HuH-7.5 (cell line): ENCODE measurements around the gene MRPL30.
"Not testable (repeated sequence)": the region's sequence is repeated elsewhere in the genome, so short reads cannot be mapped to it uniquely, and the experiment has no call there.

Source experiments
- DNase-seq: peaks from one replicate; pipeline ENCODE4 v3.0.0; 2011; ENCODE audit warnings: low spot score

The MRPL30 gene

DNA sequence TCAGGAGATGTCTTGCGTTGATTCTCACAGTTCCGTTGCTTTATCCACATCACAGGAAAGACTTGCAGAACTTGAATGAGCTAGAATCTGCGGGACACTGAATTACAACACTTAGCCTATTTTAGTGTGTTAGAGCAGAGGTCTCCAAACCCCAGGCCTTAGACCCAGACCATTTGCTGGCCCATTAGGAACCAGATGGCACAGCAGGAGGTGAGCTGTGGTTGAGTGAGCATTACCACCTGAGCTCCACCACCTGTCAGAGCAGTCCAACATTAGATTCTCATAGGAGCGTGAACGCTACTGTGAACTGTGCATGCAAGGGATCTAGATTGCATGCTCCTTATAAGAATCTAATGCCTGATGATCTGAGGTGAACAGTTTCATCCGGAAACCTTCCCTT, 3.8 kb downstream of the MRPL30 start:
- DNase-seq = no peak

DNA sequence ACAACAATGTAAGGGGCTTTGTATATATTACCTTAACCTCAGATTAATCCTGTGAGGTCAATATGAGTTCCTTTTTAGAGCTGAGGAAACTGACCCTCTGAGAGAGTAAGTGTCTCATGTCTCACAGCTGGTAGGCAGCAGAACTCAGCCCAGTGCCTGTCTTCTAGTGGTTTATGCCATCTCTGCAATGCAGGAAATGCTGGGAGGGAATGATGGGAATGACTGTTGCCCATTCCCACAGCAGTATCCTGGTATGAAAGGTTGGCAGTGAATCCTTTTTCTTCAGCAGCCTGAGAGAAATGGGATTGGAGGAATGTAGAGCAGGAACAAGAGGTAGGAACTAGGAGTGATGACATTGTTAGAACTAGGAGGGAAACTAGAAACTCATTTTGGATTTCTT, 6.0 kb downstream of the MRPL30 start:
- DNase-seq = no peak

DNA sequence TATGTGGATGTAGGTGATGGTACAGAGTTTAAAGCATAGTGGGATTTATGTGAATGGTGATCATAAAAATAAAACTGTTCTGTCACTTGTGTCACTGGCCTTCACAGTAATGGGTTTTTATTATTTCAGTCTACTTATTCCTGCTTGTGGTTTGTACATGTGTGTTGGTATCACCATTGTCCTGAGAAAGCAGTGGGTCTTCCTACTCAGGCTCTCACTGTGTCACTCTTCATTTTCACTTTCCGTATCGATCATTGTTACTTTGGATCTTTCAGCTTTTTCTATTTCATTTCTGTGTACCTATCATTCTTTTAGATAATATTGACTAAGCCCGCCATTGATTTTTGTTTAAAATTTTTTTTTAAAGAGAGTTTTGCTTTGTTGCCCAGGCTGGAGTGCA, 7.4 kb downstream of the MRPL30 start:
- DNase-seq = no peak

DNA sequence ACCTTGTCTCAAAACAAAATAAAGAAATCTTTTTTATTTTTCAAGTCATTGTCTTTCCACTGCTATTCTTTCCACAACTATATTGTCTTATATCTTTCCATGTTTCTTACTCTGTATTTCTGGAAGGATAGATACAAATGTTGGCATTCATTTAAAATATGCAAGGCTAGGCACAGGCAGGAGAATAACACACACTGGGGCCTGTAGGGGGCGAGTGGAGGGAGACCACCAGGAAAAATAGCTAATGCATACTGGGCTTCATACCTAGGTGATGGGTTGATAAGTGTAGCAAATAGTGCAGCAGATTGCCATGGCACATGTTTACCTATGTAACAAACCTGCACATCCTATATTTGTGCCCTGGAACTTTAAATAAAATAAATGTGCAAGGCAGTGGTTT, 9.6 kb downstream of the MRPL30 start:
- DNase-seq = no peak

DNA sequence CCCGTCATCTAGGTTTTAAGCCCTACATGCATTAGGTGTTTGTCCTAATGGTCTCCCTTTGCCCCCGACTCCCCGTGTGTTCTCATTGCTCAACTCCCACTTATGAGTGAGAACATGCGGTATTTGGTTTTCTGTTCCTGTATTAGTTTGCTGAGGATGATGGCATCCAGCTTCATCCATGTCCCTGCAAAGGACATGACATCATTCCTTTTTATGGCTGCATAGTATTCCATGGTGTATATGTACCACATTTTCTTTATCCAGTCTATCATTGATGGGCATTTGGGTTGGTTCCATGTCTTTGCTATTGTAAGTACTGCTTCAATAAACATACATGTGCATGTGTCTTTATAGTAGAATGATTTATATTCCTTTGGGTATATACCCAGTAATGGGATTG, 11.4 kb downstream of the MRPL30 start:
- DNase-seq = not testable (repeated sequence)

DNA sequence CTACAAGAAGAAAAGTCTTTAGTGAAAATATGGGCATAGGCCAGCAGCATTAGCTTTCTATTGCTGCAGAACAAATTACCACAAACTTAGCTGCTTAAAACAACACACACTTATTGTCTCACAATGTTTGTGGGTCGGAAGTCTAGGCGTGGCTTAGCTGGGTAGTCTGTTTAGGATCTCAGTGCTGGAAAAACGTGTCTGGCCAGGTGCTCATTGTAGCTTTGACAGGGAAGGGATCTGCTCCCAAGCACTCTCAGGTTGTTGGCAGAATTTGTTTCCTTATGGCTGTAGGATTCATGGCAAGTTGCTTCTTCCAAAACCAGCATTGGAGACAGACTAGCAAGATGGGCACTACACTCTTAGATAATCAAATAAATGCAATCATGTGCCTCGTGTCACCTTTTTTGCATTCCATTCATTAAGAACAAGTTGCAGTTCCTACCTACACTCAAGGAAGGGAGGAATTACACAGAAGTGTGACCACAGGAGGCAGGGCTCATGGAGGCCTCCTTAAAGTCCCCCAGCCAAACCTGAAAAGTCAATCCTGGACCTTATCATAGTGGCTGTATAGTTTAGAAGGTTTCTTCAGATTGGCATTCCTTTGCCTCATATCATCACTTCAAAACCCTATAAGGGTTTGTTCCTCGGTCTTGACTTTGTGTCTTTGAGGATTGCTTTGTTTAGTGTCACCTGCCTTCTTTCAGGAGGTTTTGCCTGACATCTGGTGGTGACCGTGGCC, 17.3 kb downstream of the MRPL30 start:
- DNase-seq = no peak

DNA sequence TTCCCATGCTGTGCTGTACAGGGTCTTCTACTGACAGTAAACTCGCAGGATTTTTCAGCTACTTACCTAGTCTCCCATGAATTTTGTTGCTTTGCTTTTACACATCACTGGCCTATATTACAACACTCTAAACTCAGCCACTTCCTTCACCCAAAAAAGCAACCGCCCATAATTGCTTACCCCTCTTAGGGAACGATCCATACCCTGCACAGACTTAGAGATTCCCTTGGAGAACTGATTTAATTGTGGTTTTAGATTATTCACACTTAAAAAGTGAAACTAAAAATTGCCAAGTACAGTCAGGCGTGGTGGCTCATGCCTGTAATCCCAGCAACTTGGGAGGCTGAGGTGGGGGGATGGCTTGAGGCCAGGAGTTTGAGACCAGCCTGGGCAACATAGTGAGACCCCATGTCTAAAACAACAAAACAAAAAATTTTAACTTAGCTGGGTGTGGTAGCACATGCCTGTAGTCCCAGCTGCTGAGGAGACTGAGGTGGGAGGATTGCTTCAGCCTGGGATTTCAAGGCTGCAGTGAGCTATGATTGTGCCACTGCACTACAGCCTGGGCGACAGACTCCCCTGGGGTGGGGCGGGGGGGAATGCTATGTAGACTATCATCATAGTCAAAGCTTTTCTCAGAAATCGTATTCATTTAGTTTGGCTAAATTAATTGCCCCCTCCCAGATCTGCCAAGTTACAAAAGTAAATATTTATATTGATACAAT, 19.3 kb downstream of the MRPL30 start:
- no peak for DNase-seq

DNA sequence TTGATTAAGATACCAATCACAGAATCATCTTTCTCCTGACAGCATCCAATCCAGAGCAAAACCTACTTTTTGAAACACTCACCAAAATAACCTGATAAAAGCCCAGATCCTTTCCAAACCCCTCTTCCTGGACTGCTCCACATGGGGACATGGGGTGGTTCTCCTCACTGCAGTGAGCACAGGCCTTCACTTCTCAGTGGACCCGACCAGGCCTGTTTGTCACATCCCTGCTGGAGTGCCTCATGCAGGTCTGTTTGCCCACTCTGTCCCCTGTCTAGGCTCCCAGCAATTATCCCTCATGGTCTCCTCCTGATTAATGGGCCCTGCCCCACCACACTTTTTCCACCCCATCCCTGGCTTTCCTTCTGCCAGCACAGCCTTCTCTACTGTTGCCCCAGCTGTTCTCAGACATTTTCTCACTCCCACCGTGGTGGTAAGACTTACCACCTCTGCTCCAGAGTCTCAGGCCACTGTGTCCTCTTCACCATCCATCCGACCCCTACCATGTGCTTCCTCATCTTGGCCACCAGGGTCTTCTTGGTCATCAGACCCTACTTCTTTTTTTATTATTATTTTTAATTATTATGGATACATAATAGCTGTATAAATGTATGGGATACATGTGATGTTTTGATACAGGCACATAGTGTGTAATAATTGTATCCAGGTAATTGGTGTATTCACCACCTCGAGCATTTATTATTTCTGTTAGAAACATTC, 21.1 kb downstream of the MRPL30 start:
- DNase-seq = no peak

DNA sequence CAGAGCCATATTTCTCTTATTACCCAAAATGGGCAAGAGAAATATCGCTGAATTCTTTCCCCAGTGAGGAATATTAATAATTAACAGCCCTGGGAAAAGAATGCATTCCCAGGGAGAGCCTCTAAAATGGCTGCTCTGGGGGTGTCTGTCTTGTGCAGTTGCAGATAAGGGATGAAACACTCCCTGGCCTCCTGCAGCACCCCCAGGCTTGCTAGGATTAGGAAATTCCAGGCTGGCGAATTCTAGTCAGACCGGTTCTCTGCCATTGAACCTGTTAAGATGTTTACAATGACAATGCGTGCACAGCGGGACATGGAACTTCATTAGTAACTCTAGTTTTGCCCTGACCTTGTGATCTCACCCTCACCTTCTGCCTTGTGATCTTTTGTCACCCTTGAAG, 24.5 kb downstream of the MRPL30 start:
- no peak for DNase-seq

DNA sequence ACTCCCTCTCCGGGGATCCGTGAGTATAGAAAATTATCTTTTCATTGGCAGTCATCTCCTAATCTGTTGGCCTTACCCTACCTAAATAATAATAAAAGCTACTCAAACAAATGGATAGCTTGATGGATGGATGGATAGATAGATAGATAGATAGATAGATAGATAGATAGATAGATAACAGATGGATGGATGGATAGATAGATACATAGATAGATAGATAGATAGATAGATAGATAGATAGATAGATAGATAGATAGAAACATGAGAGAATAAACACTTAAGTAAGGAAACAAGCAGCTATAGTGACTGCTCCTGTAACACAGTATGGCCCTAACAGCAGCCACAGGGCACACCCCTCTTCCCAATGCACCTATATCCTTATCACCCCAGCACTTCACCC, 35.1 kb downstream of the MRPL30 start:
- no peak for DNase-seq

DNA sequence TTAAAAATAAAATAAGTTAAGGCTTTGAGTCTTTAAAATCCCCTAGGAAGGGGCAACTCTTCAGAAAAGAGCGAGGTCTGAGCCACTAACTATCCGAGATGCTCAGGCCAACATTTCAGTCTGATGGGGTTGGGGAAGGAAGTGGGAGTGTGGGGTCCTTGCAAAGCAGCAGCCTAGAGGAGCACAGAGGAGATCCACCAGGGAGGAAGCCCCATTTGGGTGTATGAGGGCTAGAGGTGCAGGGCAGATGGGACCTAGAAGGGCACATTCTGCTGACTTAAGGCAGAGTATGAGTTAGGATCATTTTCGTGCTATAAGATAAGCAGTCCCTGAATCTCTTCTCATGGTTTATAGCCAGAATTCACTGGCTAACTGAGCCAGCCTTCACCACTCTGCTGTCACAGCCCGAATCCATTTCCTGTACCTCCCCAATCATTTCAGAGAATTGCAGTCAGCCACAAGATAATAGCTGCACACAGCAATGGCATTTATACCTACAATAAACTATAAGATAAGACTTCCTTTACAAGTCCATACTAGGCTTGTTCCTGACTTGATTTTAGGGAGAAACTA, 37.0 kb downstream of the MRPL30 start:
- no peak for DNase-seq

DNA sequence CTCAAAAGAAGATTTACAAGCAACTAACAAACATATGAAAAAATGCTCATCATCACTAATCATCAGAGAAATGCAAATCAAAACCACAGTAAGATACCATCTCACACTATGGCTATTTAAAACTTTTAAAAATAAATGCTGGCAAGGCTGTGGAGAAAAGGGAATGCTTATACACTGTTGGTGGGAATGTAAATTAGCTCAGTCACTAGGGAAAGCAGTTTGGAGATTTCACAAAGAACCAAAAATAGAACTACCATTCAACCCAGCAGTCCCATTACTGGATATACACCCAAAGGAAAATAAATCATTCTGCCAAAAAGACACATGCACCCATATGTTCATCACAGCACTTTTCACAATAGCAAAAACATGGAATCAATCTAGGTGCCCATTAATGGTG, 52.2 kb downstream of the MRPL30 start:
- not testable (repeated sequence) for DNase-seq

DNA sequence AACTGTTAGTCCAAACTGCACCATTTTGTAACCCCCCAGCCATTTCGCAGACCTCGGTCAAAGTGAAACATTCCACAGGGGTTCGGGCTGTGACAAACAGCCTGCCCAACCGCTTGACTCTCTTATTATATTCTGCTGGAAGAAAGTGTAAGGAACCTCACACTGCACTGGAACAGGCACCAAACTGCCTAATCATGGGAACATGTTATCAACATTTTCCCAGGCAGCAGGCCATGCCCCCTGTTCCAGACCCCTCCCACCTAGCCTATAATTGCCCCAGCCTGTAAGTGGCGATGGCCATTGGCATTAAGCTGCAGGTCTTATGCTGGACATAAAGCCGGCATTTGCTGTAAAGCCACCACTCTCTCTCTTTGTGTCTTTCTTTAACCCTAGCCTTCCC, 57.6 kb downstream of the MRPL30 start:
- no peak for DNase-seq

DNA sequence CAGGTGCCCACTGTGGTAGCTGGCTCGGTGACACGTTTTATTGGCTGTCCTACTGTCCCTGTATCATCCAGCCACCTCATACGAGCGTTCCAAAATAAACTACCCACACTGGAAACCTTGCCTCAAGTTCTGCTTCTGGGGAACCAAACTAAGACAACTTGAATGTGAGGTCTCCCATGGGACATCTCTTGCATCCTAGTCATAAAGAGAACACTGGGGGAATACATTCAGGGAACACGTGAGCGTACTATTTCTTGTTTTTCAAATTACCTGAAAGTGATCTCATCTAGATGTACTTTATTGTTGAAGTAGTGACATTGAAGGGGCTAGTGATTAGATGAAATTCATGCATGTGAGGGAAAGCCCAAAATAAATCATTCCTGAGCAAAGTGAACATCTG, 59.4 kb downstream of the MRPL30 start:
- DNase-seq = no peak

DNA sequence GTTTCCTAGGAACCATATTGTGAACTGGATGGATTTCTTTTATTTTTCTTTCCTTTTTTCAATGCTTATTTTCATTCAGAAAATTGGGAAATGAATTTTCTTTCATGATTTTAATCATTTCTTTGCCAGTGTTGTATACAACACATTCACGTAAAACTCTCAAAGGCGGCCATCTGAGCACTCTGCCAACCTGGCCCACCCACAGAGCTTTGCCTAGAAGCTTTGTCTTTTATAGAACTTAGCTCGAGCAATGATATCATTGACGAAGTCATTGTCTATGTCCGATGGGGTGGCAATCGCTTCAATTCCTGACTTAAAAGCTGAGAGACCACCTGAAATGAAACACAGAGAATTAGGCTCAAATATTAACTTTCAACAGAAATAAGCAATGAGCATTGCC, 61.2 kb downstream of the MRPL30 start:
- DNase-seq = no peak
